GM19397 (cell line): ENCODE measurements around the gene CFAP77.

Experiments
- ATAC-seq: cut with Tn5 transposase; IDR thresholded peaks from one replicate; pipeline ENCODE4 v1.9.1; 2021; ENCODE audit warnings: mild to moderate bottlenecking, moderate library complexity; ENCODE audit not compliant: unreplicated experiment

CFAP77 gene

DNA sequence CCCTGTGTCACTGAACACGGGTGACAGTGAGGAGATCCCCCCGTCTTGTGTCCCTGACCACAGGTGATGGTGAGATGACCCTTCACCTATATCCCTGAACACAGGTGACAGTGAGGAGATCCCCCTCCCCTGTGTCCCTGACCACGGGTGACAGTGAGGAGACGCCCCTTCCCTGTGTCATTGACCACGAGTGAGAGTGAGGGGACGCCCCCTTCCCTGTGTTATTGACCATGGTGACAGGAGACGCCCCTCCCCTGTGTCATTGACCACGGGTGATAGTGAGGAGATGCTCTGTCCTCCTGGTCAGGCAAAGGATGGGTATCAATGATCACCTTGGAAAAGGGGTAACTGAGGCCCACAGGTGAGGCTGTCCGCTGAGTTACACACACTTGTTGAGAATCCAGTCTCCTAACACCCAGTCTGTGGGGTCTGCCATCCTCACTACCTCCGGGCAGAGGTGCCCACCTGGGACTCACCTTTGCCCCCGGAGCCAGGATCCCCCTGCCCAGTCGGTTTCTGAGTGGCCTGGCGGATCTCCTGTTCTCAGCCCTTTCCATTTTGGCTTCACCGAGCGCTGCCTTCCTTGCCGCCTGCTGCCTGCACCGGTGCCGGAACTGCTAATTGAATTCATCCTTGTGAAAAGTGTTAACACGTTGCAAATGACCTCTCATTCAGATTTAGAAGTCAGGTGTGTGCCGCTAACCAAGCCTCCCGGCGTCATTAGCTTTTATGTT is 104.2 kb downstream of the CFAP77 start:
- ATAC-seq, result no peak

DNA sequence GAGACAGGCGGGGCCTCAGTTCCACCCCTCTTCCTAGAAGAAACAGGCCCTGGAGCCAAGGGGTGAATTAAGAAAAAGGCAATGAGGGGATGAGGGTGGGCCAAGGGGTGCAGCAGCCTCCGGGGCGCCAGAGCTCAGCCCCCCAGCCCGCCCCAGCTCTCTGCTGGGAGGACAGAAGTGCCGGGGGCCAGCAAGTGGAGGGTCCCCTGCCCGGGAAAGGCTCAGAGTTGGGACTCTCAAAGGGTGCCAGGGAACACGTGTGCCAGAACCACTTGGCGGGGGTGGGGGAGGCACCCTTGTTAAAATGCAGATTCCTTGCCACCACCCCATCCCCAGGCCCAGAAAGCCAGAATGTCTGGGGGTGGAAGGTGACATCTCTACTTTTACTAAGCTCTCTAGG is 104.8 kb downstream of the CFAP77 start:
- ATAC-seq, result no peak

DNA sequence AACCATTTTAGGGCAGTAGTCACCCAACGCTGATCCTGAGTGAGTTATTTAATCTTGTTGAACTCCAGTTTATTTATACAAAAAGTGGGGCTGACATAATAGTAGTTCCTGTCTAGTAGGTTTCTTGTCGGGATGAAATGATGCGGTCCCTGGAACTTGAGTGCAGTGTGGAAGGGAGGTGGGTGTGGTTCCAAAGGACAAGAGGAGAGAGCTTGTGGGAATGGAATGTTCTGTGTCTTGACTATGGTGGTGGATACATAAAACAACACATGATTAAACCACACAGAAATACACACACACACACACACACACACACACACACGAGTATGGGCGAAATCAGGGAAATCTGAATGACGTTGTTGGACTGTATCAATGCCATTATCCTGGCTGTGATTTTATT is 106.3 kb downstream of the CFAP77 start:
- no peak for ATAC-seq

DNA sequence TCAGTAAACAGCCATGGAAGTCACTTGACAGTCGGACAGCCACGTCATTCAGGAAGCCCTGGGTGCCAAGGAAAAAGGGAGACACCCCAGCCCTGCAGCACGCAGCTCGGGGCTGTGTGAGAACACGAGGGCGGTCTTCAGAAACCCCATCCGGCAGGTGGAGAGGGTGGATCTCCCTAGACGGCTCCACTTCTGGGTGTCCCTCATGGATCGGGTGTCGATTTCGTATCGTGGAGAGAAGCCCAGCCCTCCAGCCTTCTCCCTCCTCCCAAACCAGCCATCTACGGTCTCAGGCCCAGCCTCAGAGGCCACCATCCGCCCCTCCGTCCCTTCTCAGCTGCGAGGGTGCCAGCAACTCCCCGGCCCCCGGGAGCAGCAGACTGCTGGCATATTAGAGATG is 106.9 kb downstream of the CFAP77 start:
- no peak for ATAC-seq

DNA sequence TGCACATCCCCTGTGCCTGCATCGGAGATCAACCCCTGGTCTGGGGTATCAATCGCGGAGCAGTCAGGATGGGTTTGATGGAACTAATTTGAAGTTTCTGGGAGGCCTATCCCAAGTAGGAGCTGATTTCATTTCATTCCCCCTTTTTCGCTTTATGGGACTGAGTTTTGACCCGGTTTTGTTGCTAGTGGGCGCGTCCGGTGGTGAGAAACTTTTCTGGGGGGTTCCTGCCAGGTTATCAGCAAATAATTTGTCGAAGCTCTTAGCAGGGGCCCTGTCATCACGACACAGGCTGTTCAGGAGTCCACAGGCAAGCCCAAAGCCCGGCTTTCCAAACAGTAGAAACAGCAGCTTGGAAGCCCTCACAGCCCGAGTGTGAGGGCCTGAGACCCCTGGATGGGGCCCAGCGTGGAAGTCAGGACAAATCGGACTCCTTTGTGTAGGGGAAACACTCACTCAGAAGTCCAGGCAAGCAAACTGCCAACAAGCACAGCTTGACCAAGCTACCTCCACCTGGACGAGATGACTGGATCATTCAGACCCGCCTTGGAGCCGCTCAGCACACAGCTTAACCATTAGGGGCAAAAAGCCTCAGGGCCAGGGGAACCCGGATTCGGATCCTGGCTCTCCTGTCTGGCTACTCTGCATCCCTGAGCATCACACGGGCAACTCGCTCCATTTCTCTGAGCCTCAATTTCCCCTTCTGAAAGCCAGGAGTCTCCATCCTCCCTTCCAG is 108.0 kb downstream of the CFAP77 start:
- ATAC-seq, result no peak

DNA sequence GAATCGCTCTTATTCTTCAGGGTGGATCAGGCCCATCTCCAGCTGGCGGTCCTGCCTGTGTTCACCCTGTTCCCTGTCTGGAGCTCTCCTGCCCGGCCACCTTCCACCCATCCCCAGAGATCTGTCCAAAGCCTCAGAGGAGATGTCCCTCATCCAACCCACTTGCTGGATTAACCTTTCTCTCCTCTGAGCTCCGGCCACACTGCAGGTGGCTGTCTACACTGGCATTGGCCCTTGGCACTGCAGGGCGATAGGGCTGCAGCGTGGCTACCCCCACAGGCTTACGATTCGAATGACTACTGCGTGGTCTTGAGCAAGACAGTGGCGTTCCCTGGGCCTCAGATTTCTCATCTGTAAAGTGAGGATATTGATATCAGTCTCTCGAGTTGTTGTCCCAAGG is 108.6 kb downstream of the CFAP77 start:
- ATAC-seq, result no peak

DNA sequence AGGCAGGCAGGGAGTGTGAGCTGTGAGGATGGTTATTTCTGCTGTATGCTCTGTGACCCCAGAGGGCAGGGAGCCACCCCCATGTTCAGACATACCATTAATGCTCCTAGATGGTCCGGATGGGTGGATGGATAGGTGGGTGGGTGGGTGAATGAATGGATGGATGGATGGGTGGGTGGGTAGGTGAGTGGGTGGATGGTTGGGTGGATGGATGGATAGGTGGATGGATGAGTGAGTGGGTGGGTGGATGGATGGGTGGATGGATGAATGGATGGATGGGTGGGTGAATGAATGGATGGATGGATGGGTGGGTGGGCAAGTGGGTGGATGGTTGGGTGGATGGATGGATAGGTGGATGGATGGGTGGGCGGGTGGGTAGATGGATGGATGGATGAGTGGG is 109.0 kb downstream of the CFAP77 start:
- no peak for ATAC-seq

DNA sequence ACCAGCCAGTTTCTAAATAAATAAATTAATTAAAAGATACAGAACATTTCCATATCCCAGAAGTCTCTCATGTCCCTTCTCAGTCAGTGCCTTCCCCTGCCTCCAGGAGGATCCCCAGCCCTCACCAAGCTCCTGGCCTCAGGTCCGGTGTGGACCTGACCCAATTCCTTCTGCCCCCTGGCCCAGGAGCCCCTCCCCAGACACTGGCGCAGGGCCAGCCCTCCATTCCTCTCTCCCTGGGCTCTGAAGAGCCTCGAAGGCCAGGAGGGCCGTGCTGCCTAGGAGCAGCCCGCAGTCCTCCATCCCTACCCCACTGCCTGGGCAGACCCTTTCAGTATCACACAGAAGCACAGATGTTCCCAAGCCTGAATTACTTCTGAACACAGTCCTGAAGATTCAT is 110.6 kb downstream of the CFAP77 start:
- no peak for ATAC-seq

DNA sequence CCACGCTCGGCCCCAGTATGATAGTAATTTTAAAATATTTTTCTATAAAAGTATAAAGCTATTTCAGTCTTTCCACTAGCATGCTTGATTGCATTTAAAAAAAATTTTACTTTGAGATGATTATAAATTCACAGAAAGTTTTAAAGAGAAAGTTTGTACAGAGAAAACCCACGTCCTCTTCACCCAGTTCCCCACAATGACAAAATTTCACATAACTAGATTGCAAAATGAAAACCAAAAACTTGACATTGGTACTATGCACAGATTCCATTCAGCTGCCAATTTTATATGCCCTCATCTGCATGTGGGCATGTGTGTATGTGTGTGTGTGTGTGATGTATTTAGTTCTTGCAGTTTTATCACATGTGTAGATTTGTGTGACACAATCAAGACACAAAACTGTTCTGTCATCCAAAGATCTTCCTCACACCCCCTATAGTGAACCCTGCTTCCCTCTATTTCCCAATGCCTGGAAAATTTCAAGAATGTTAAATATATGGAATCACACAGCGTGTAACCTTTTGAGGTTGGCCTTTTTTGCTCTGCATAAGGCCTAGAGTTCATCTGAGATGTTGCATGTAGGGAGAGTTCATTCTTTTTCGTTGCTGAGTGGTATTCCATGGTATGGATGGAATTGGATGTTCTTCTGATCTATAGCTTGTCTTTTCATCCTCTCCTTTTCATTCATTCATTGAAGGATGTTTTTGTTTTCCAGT is 115.5 kb downstream of the CFAP77 start:
- no peak for ATAC-seq

DNA sequence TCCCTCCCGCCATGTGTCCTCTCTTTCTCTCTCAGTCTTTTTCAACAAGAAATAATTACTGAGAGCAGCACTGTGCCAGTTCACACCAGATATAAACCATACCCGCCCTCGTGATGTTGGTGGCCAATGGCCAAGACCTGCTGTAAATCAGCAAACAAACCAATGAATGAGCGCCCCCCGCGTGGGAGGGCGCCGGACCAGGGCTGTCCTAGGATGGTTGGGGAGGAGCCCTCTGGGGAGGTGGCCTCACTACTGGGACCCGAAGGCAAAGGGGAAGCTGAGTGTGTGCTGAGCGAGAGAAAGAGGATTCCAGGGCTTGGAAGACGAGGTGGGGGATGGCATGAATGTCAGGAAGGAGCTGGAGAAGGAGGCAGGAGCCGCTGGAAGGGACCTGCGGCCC is 121.2 kb downstream of the CFAP77 start:
- no peak for ATAC-seq

DNA sequence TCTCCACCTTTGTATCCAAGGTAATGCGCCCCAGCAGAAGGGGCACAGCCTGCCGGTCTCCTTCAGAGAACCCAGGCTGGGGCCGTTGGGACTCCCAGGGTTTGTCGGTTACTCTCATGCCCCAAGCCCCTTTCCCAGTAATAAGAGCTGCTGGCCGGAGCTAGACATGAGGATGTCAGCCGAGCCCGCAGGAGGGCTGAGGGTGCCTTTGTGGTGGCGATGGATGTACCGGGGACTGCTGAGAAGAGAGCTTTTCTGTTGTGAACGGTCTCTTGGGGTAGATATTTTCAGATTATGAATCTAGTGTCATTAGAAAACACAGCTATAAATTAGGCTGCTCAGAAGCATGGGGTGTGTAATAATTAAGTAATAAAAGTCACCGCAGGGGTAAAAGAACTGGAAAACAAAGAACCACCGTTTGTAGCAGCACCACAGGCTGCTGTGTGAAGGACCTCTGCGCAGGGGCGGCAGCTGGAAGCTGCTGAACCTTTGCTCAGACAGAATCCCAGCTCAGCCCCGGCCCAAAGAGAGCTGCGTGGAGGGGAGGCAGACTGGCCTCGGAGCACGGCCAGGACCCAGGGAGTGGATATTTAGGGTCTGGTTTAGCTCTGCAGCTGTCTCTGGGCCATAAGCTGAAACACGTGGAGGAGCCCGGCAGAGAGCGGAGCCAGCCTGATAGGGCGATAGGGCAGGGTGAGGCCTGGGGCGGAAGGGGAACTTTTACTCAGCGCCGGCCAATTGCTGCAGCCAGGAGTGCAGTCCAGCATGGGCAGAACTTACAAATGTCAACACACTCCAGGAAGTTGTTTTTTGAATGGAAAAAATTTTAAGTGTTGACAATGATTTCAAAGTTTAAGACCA is 121.9 kb downstream of the CFAP77 start:
- ATAC-seq, result no peak

DNA sequence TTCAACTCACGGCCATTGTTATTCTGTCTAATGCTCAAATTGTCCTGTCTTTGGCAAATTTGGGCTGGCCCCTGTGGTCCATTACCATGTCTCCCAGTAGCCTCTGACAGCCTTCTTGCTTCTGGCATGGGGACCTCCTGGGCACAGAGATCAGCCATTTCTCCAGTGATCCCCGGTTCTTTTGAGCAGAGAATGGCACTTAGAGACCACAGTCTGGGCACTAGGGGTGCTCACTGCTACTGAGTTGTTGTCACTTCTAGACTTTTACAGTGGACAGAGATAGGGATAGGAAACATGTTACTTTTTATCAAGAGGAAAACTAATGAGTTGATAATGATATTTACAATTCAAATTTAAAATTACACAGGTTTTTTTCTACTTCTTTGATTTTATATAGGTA is 124.8 kb downstream of the CFAP77 start:
- no peak for ATAC-seq

DNA sequence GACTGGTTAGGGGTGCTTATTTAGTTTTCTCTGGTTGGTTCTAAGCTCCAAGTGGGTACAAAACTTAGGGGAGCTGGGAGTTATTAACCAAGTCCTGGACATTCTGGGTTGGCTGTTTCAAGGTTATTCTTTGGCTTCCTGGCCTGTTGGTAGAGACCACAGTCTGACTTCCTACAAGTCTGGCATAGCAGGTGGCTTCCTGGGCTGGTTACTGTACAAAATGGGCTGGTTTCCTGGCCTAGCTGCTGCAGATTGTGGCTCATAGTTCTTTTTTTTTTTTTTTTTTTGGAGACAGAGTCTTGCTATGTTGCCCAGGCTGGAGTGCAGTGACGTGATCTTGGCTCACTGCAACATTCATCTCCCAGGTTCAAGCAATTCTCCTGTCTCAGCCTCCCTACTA is 126.1 kb downstream of the CFAP77 start:
- ATAC-seq, result no peak

DNA sequence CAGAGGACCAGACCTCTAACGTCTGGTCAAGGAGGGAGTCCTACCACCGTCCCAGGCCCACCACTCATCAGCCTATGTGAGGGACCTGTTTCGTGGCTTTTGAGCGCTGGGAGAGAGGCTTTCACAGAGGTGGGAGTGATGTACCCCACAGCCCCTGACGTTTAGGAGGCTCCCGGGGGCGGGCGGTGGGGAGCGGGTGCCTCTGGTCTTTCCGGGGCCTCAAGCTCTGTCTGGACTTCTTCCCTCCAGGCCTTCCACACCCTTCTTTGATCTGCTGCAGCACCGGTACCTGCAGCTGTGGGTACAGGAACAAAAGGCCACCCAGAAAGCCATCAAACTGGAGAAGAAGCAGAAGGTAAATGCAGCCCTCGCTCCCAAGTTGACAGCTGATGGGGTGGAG is 127.3 kb downstream of the CFAP77 start:
- no peak for ATAC-seq

DNA sequence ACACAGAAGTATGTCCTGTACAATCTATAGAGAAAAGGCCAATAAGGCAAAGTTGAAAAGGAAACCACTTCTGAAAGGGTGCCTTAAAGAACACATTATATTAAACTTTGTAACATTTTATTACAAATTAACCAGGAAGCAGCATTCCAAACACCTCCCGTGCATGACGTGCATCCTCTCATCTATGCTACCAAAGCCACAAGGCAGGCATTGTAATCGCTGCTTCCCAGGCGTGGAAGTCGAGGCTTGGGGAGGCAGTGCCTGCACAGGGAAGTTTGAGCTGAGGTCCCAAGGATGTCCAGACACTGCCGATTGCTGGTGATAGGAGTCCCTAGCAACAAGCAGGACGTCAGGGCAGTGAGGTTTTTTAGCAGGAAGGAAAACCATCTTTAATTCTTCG is 128.1 kb downstream of the CFAP77 start:
- ATAC-seq, result no peak

DNA sequence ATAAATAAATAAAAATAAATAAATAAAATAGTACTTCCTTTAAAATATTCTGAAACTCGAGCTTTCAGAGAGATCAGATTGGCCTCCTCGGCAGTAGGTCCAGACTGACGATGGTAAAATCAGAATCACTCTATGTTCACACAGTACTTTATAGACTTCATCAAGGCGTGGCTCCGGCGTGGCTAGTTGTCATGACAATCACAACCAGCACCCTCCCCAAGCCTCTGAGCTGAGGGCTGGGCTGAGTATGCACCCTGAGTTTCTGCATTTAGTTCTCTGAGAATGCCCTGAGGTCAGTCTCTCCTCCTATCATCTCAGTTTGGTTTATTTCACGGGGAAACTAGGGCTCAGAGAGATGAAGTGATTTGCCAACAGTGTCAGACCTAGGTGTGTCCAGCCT is 129.1 kb downstream of the CFAP77 start:
- no peak for ATAC-seq

DNA sequence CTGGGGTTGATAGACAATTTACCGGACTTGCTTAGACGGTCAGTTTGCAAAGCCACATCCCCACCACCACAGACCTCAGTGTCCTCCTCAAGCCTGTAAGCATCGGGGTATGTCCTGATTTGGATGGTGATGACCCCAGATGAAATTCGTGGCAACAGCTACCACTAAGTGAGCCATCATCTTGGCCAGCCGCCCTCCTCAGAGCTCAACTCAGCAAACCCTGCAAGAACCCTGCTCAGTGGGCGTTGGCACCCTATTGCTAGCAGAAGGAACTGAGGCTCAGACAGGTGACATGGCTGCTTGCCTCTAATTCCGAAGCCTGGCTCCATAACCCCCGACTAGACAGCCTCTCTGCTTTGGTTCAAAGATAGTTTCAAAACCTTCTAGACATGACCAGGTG is 131.0 kb downstream of the CFAP77 start:
- ATAC-seq, result no peak

DNA sequence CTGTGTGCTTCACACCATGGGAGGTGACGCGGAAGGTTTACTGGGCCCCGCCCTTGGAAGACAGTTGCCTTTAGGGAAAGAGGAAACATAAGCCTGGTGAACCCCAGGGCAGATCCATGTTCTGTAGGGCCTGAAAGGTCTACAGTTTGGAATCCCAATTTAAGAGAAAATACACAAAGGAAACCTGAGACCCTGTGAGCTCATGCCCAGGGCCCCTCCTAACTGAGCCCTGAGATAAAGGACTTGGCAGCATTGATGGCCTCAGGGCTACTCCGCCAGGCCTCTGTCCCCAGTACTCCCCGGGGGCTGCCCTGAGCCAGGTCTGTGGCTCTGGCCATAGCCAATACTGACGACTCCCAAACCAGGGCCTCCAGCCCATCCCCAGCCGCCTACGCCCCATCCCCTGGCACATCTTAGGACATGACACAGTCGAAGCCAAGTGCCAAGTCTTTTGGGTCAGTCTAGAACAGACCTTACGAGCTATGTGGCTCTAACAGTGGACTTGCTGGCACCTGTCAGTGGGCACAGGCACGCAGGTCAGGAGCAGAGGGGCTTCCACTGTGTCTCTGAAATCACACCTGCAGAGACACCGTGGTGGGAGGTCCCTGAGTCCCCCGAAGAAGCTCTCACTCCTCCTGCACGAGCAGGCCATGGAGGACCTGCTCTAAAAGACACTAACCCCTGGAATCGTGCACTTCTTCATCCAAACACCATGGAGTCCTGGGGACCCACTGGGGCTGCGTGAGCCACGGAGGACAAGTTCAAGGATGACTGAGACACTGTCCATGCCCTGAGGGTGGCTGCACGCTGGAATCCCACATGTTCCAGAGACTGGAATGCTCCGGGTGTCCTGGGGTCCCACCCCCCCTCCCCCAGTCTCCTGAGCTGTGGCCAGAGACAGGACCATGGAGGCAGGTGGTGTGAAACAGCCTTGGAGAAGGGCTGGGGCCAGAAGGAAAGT is 132.1 kb downstream of the CFAP77 start:
- ATAC-seq, result no peak

DNA sequence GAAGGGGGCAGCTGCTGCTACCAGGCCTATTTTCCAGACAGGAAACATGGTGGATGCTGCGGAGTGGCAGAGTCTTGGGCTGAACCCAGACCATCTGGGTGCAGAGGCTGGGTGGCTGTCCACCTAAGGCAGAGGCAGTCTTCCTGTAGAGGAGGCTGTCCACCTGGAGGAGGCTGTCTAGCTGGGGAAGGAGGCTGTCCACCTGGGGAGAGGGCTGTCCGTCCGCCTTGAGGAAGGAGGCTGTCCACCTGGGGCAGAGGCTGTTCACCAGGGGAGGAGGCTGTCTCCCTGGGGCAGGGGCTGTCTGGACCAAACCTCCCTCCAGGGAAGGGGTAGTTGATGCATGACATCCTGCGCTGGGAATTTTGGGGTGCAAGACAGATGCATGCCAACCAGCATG is 133.2 kb downstream of the CFAP77 start:
- no peak for ATAC-seq

DNA sequence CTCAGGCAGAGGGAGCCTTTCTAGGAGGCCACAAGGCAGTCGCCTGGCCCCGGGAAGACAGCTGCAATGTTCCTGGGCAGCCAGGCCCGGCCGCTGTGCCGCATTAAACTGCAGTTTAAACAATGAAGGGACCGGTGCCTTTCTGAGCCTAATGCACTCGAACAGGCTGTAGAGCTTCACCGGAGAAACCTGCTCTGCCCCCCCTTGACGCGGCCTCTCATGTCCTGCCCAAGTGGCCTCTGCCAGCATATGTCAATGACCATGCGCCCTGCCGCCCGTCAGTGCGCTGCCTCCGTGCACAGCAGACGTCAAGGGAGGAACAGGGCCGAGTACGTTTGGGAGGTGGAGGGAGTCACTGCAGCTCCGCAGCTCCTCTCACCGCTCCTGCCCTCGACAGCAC is 133.9 kb downstream of the CFAP77 start:
- no peak for ATAC-seq
